Measurements from ENCODE around the gene FXYD2.
"Not testable (repeated sequence)": the region's sequence is repeated elsewhere in the genome, so short reads cannot be mapped to it uniquely, and the experiment has no call there.

Gene FXYD2

DNA sequence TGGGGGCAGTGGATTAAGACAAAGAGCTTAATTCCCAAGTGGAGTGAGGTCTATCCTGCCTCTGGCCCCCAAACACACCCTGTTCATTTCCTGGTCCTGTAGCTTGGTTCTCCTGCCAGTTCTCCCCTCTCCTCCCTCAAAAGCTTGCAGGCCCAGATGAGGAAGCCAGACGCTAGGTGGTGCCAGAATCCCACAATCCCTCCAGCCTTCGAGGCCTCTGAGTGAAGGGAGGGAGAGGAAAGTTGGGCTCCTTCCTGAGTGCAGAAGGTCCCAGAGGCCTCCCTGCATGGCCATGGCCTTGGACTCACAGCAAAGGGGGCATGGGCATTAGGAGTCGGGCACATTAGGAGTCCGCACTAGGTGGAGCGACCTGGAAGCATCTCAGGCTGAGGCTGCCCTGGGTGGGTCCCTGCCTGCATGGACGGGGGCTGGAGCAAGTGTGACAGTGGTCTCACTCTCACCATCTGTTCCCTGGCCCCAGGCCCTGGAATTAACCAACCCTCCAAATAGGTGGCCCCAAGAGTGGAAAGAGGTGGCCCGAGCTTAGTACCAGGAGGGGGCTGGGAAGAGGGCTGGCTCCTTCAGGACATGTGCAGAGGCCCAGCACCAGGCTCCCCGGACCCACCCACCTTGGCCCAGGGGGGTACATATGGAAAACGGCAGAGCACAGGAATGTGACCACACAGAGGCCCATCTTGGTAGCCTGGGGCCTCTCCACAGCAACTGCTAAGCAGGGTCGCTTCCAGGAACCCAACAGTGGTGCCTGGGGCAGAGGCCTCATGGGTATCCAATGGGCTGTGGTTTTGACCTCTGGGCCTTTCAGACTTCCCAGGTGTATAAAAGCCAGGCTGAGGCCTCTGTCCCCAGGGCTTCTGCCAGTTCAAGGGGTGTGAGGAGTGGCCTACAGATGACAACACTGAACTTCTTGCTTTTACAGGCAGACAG is 5.2 kb downstream of the FXYD2 start:
- FAIRE-seq, result no peak

DNA sequence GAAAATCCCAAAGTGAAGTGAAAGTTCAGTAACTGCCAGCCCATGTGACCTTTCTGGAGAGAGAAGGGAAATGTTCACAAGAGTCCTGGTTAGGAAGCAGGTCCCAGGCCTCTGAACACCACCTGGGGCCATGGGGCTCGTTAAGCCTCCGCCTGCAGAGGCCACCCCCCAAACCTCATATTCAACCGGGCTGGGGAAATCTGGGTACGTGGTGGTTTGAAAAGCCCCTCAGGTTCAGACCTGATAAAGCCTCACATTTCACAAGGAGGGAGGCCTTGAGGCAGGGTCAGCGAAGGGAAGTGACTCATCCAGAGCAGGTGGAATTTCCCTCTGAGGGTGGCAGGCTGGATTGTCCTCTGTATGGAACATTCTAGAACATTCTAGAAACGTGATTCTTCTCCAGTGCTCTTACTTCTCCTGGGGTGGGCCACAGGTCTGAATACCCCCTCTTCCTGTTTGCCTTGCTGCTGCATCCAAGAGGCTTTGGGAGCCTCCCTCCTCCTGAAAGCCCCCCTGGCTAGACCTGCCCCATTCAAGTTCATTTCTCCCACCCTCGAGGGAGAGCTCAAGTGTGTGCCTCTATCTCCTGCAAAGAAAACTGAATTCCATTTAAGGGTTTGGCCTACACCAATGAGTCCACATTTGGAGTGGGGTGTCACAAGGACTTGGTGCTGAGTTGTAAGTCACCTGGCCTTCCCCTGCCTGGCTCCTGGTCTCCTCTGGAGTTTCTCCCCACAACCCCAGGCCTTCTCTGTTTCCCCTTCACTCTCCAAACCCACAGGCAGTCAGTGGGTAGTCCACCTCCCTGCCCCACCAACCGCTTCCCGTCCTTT is 6.3 kb downstream of the FXYD2 start:
- FAIRE-seq, result no peak

GRCh38 chr11:117817368-117818040 is 7.0 kb downstream of the FXYD2 start:
- no peak for FAIRE-seq

GRCh38 chr11:117816846-117817367 is 7.6 kb downstream of the FXYD2 start:
- no peak for FAIRE-seq

- FAIRE-seq, result no peak
Measured at GRCh38 chr11:117816151-117816741, 8.3 kb downstream of the FXYD2 start.

DNA sequence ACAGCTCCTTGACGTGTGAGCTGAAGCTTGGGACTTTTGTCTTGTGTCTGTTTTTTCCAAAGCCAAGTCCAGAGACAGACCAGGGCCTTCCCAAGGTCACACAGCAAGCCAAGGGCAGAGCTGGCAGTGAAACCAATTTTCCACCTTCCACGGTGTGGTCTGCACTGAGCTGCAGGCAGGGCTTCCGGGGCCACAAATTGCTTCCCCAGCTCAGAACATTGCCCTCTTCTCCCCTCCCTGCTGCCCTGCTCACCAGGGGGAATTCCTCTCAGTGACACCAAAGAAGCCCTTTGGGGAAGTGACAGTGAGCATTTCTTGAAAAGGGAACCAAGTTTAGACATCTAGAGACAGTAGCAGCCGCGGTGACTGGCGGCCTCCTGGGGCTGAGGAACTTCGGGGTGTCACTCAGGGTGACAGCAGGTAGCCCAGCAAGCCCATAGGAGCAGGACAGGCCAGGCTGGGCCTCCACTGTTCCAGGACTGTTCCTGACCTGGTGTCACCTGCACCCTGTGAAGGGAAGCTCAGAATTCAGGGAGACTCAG is 9.2 kb downstream of the FXYD2 start:
- FAIRE-seq, result no peak

DNA sequence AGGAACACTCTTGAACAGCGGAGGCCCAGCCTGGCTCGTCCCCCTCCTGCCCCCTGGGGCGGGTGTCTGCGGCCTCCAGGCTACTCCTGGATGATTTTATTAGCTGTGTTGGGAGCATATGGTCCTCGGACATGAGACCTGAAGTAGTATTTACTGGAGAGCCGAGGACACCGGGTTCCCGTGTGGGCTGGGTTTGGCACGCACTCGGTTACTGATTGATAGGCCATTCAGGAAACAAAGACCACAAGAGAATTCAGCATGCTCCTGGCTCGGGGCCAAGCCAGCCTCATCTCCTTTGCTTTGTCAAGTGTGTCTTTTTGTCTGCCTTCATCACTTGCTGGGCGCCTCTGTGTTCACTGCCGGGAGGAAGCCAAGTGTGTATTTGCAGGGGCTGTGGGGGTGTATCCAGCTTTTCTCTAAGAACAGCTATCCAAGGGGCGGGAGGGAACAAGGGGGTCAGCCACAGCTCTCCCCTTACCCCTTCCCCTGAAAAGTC is 9.7 kb downstream of the FXYD2 start:
- FAIRE-seq, result no peak

DNA sequence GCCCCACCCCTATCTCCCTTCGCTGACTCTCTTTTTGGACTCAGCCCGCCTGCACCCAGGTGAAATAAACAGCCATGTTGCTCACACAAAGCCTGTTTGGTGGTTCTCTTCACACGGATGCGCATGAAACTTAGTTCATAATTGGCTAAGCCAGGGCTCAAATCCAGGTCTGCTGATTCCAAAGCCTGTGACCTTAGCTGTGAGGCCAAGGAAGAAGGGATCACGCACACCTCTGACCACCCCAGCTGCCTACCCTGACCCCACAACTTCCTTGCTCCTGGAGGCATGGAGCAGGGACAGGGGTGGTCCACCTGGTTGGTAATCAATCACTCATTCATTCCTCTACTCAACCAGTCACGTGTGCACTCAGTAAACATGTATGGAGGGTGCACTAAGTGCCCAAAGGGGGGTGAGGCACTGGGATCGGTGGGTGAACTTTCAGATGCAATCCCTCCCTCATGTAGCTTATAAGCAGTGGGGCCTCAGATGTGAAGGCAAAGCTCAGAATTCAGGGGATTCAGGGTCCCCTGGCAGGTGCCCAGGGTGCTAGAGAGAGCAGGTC is 10.3 kb downstream of the FXYD2 start:
- no peak for FAIRE-seq

GRCh38 chr11:117810056-117810451 is 14.5 kb downstream of the FXYD2 start:
- not testable (repeated sequence) for FAIRE-seq

DNA sequence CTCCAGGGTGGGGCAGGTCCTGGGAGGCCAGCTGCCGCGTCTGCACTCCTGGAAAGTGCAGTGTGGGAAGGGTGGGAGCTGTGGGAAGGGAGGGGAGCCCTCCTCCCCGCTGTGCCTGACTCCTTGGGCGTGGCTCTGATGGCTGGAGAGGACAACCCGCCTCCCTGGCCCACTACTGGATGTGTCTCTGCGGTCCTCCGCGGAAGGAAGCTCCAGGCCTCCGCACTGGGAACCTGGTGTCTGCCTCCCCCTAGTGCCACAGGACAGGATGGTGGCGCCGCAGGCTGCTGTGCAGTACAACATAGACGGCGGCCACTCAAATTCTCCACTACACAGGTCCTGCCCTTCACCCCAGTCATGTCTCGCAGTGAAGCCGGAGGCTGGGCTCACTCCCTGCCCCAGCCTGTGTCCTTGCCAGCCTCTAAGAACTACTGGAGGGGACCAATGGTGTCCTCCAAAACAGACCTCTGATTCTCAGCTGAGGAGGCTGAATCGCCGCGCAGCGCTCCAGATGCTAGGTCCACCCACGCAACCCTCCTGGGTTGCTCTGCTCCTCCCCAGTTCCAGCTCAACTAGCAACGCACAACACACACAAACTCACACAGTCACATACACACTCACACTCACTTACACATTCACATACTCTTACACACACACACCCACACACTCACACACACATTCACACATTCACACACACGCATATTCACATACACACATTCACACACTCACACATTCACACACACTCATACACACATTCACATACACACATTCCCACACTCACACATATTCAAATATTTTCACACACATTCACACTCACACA is 15.1 kb downstream of the FXYD2 start:
- no peak for FAIRE-seq

DNA sequence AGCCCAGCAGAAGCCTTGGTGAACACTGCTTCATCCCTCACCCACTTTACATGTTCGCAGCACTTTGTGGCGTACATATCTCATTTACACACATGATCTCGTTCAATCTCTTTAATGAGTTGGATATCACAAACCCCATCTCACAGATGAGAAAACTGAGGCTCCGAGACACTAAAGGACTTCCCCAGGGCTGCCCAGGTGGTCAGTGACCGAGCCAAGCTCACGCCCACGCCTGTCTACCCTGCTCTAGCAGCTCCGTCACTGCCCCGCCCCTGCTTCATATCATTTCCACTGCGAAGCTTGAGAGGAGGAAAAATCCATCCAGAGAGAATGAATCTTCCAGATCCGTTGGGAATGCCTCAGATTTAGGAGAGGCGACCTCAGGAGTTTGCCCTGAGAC is 15.8 kb downstream of the FXYD2 start:
- no peak for FAIRE-seq

DNA sequence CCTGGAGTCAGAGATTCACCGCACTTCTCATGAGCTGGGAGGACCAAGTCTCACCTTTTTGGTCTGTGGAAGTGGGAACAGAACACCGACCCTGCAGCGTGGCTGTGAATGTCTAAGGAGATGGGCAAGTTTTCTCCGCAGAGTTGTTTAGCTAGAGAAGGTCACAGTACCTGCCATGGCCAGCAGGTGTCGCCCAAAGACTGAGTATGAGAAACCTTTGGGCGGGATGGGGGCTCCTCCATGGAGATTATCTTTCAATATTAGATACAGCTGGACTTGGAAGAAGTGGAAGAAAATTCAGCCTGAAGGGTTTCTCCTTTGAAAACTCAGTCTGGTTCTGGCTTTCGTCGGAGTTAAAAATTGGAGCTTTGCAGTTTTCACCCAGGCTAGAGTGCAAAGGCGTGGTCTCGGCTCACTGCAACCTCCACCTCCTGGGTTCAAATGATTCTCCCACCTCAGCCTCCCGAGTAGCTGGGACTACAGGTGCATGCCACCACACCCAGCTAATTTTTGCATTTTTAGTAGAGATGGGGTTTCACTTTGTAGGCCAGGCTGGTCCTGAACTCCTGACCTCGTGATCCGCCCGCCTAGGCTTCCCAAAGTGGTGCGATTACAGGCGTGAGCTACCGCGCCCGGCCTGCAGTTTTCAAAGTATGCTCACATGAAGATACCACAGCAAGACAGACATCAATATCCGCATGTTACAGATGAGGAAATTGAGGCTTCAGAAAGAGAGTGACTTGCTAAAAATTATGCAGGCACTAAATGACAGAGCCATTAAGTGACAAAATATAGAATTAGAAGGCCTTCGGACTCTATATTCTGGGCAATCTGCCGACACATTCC is 16.8 kb downstream of the FXYD2 start:
- no peak for FAIRE-seq

DNA sequence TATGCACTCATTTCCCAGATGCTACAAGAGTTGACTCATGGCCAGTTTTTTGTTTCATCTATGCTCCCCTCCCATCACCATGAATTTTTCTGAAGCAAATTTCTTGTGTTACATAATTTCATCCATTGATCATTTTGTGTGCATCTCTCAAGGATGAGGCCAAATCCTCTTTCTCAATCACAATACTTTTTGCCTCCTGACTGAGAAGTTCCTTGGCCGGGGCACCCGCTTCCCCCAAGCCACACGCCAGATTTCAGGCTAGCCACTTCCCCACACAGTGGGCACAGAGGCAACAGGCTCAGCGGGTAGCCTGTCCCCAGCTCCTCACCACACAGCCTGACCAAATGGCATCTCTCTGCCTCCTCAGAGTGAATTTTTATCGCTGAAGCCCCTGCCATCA is 17.7 kb downstream of the FXYD2 start:
- FAIRE-seq, result no peak

- FAIRE-seq, result no peak
Measured at GRCh38 chr11:117805045-117805444, 19.5 kb downstream of the FXYD2 start.

- FAIRE-seq, result no peak
Measured at GRCh38 chr11:117803896-117804295, 20.6 kb downstream of the FXYD2 start.

- FAIRE-seq, result no peak
Measured at GRCh38 chr11:117799634-117800033, 24.9 kb downstream of the FXYD2 start.

GRCh38 chr11:117796872-117797529 is 27.5 kb downstream of the FXYD2 start, which contains the start of gene DSCAML1:
TSS of gene DSCAML1 (minus strand) at chr11:117797216. CDS start at chr11:117797079, 137 bp downstream.
- no peak for FAIRE-seq

DNA sequence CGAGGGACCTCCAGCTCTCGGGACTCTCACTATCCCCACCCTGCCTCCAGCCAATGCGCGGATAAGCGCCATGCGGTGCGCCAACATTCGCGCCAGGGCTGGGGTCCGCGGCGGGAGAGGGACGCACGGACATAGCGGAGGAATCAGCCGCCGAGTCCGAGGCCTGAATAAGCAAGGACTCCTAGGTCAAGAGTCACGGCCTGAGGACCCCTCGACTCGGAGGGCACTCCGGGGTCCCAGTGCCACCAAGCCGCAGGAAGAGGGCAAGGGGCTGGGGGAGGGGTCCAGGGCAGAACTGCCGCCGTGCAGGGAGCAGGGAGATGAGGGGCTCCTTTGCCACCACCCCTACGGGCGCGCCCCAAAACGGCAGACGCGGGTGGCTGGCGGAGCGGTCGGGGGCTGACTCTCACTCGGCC is 28.1 kb downstream of the FXYD2 start:
- FAIRE-seq, result no peak

All from A204.1 (cell line).